MM.1S (cell line): ENCODE data around the gene PPP4R1.

Experiments
- EZH2 ChIP-seq: fragments of 300-600 bp; sonication (generic); optimal IDR thresholded peaks from 2 replicates; pipeline ENCODE3; 2017; ENCODE audit warnings: low read depth, mild to moderate bottlenecking, antibody characterized with exemption, low read length, mixed read lengths
- EZH2phosphoT487 ChIP-seq: fragments of 300-600 bp; sonication (generic); IDR thresholded peaks from 2 replicates; pipeline ENCODE4 v1.6.1; 2018; ENCODE audit warnings: antibody characterized with exemption, low read length
- TF ChIP-seq, protein P1 (sequence below): fragments of 300-600 bp; sonication (generic); IDR thresholded peaks from 2 replicates; pipeline ENCODE4 v1.5.1; 2016; ENCODE audit warnings: antibody characterized with exemption, low read length, mixed read lengths

DNA sequence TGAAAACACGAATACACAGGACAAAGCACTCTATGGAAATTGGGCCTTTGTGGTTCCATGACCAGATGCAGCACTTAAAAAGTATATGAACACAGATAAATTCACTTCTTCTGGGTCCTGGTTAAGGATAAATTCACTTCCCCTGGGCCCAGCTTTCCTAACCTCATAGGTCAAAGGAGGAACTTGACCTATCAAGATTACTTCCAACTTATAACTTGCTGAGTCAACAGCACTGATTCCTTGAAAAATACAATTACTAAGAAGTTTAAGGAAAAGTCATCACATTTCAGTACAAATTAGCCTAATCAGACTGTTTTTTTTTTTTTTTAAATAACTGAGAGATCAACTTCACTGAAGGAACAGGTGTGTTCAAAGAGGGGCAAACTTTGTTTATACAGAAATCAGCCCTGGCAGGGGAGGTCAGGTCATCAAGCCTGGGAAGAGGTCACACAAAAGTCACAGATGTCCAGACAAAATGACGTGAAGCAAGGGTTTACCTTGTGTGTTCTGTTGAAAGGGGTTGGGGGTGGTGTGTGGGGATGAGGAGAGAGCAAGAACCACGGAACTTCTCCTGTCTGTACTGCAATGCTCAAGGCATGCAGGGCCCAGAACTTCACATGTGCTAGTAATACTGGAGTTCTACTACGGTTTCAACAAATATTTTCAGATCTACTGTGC, 55.8 kb downstream of the PPP4R1 start:
- TF ChIP-seq, protein P1, sequence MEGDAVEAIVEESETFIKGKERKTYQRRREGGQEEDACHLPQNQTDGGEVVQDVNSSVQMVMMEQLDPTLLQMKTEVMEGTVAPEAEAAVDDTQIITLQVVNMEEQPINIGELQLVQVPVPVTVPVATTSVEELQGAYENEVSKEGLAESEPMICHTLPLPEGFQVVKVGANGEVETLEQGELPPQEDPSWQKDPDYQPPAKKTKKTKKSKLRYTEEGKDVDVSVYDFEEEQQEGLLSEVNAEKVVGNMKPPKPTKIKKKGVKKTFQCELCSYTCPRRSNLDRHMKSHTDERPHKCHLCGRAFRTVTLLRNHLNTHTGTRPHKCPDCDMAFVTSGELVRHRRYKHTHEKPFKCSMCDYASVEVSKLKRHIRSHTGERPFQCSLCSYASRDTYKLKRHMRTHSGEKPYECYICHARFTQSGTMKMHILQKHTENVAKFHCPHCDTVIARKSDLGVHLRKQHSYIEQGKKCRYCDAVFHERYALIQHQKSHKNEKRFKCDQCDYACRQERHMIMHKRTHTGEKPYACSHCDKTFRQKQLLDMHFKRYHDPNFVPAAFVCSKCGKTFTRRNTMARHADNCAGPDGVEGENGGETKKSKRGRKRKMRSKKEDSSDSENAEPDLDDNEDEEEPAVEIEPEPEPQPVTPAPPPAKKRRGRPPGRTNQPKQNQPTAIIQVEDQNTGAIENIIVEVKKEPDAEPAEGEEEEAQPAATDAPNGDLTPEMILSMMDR: no peak
- TF ChIP-seq EZH2phosphoT487 (no peak), EZH2 (no peak)
